AG04450 (cell line): ENCODE measurements around the gene ATP4B. TPM values are rescaled to one million over a fixed set of nuclear protein-coding genes. Genes with fewer than 3 reads are reported as not detected.

Experiments
- CTCF ChIA-PET: fragments of 300-600, 350-600 bp; formaldehyde crosslinking; extraction: SDS; loops from one replicate; lab custom pipeline; 2022; ENCODE audit warnings: antibody characterized with exemption, inconsistent platforms; lab: Charles Lee
- POLR2A ChIA-PET: fragments of 350-600 bp; formaldehyde crosslinking; extraction: SDS; loops from one replicate; lab custom pipeline; 2021; ENCODE audit warnings: antibody characterized with exemption, inconsistent platforms; lab: Yijun Ruan, JAX
- DNase-seq: peaks from one replicate; pipeline ENCODE4 v3.0.0-alpha.2; 2011; ENCODE audit warnings: low read depth, low spot score
- H3K27ac ChIP-seq: one replicate; pipeline ENCODE4 v1.5.1; 2012; ENCODE audit warnings: low read depth, low read length, control low read depth
- H3K27me3 ChIP-seq: one replicate; pipeline ENCODE4 v1.6.0; 2012; ENCODE audit warnings: low read length; ENCODE audit not compliant: control insufficient read depth, insufficient read depth
- H3K4me3 ChIP-seq: 2 replicates; pipeline ENCODE4 v1.5.1; 2011; ENCODE audit warnings: mild to moderate bottlenecking, low read depth, low read length, control low read depth
- H3K9me3 ChIP-seq: 2 replicates; pipeline ENCODE4 v1.5.1; 2012; ENCODE audit warnings: low read length; ENCODE audit not compliant: control insufficient read depth, insufficient read depth
- polyA plus RNA-seq: library from polyadenylated mRNA; depleted of rRNA; stranded (reverse); fragments of >200 nt; gene quantifications from 2 replicates; pipeline ENCODE4 v1.2.3, GENCODE V29; 2011
- TF ChIP-seq, protein P1 (sequence below): IDR thresholded peaks from 2 replicates; pipeline ENCODE4 v1.5.1; 2011; ENCODE audit warnings: low read depth, low read length, control low read depth, inconsistent platforms

The ATP4B gene
- polyA plus RNA-seq, 1 experiment = not detected

- CTCF ChIA-PET = no interaction called here
These were observed 11.8 kb upstream of the ATP4B start for GRCh38 chr13:113669755-113670341.

DNA sequence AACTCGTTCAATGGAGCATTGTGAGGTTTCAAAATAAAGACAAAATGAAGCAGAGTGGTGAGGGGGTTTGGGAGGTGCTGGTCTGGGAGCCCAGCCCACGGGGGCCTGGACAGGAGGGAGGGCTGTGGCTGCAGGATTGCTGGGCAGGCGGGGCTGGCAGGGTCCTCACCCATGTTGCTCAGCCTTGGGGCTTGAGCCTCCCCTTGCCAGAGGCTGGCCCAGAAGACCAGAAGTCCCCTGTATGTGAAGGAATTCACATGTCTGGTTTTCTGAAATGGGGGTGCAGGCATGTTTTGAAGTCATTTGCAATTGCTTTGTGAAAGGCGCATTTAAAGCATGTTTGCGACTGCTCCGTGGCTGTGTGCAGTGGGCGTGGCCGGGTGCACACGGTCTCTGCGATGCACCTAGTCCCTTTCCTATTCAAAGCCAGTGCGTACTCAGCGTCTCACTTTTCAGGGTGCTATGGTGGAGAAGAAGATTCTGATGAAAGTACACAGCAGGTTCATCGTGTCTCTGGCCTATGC is 11.3 kb upstream of the ATP4B start:
- TF ChIP-seq, protein P1, sequence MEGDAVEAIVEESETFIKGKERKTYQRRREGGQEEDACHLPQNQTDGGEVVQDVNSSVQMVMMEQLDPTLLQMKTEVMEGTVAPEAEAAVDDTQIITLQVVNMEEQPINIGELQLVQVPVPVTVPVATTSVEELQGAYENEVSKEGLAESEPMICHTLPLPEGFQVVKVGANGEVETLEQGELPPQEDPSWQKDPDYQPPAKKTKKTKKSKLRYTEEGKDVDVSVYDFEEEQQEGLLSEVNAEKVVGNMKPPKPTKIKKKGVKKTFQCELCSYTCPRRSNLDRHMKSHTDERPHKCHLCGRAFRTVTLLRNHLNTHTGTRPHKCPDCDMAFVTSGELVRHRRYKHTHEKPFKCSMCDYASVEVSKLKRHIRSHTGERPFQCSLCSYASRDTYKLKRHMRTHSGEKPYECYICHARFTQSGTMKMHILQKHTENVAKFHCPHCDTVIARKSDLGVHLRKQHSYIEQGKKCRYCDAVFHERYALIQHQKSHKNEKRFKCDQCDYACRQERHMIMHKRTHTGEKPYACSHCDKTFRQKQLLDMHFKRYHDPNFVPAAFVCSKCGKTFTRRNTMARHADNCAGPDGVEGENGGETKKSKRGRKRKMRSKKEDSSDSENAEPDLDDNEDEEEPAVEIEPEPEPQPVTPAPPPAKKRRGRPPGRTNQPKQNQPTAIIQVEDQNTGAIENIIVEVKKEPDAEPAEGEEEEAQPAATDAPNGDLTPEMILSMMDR = no peak
- Histone ChIP-seq H3K27ac (no peak overlapping the region), H3K9me3 (peaks cover 21% of the 10 kb centered on the region; the same call in 1 of the 2 replicates), H3K27me3 (peaks cover 2% of the 10 kb centered on the region), H3K4me3 (no peak overlapping the region)
- DNase-seq = no peak
- ChIA-PET CTCF (no interaction called here), POLR2A (no interaction called here)

More at GRCh38 chr13:113669755-113670341, 11.8 kb upstream of the ATP4B start:
- TF ChIP-seq, protein P1 = no peak
- no peaks in the 10 kb centered on the region for H3K27me3 ChIP-seq
- H3K4me3 ChIP-seq = no peak overlapping the region
- H3K9me3 ChIP-seq = peaks cover 21% of the 10 kb centered on the region; the same call in 1 of the 2 replicates
- H3K27ac ChIP-seq = no peak overlapping the region
- POLR2A ChIA-PET = no interaction called here
- DNase-seq = no peak

GRCh38 chr13:113668491-113668971 is 10.5 kb upstream of the ATP4B start:
- ChIA-PET POLR2A (no interaction called here), CTCF (no interaction called here)
- Histone ChIP-seq H3K27me3 (peaks cover 2% of the 10 kb centered on the region), H3K4me3 (no peak overlapping the region), H3K27ac (no peak overlapping the region), H3K9me3 (peaks cover 21% of the 10 kb centered on the region; the same call in 1 of the 2 replicates)
- no peak for DNase-seq
- TF ChIP-seq, protein P1 = no peak

GRCh38 chr13:113667771-113668490 is 9.9 kb upstream of the ATP4B start:
- CTCF ChIA-PET = no interaction called here
- POLR2A ChIA-PET = no interaction called here
- DNase-seq = no peak
- Histone ChIP-seq H3K4me3 (no peak overlapping the region), H3K27ac (no peak overlapping the region), H3K9me3 (peaks cover 21% of the 10 kb centered on the region; the same call in 1 of the 2 replicates), H3K27me3 (peaks cover 2% of the 10 kb centered on the region)
- TF ChIP-seq, protein P1 = no peak
